Measurements from ENCODE around the gene TMEM44.

GRCh38 chr3:194654443-194654842 is 21.2 kb upstream of the TMEM44 start:
- TF ChIP-seq, protein P1, sequence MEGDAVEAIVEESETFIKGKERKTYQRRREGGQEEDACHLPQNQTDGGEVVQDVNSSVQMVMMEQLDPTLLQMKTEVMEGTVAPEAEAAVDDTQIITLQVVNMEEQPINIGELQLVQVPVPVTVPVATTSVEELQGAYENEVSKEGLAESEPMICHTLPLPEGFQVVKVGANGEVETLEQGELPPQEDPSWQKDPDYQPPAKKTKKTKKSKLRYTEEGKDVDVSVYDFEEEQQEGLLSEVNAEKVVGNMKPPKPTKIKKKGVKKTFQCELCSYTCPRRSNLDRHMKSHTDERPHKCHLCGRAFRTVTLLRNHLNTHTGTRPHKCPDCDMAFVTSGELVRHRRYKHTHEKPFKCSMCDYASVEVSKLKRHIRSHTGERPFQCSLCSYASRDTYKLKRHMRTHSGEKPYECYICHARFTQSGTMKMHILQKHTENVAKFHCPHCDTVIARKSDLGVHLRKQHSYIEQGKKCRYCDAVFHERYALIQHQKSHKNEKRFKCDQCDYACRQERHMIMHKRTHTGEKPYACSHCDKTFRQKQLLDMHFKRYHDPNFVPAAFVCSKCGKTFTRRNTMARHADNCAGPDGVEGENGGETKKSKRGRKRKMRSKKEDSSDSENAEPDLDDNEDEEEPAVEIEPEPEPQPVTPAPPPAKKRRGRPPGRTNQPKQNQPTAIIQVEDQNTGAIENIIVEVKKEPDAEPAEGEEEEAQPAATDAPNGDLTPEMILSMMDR (conservative IDR thresholded peaks at IDR 0.05; ENCODE audit: low read length) = no peak
- TF ChIP-seq EZH2phosphoT487 (IDR thresholded peaks at IDR 0.05; ENCODE audit: borderline replicate concordance) = no peak

Measured in Loucy (cell line).